ENCODE measurements around the gene KCTD12. TPM values are rescaled to one million over a fixed set of nuclear protein-coding genes. Genes with fewer than 3 reads are reported as not detected.

KCTD12 gene
- total and polyA plus RNA-seq, 2 experiments from 2014 or later = 9.1 to 70.5 TPM

- Histone ChIP-seq H3K9me3 (ENCODE audit: low read depth) (no peaks in the 10 kb centered on the region), H3K4me1 (ENCODE audit: insufficient read depth) (no peaks in the 10 kb centered on the region), H4K20me1 (ENCODE audit: insufficient read depth, poor library complexity, severe bottlenecking) (no peaks in the 10 kb centered on the region), H2AFZ (no peak overlapping the region), H3K36me3 (replicated peaks; ENCODE audit: insufficient read depth, low read depth) (no peaks in the 10 kb centered on the region), H3K27ac (no peak overlapping the region), H3K4me3 (no peak overlapping the region), H3K79me2 (no peaks in the 10 kb centered on the region), H3K4me2 (no peak overlapping the region), H3K9me2 (replicated peaks; ENCODE audit: insufficient read depth) (no peaks in the 10 kb centered on the region), H3K27me3 (no peaks in the 10 kb centered on the region)
- TF ChIP-seq CTCF (IDR thresholded peaks at IDR 0.05; ENCODE audit: poor library complexity) (no peak), EZH2phosphoT487 (IDR thresholded peaks at IDR 0.05; ENCODE audit: low read depth, severe bottlenecking, unreplicated experiment) (no peak), EZH2 (IDR thresholded peaks at IDR 0.05; ENCODE audit: borderline replicate concordance) (no peak)
- no peak for DNase-seq (ENCODE audit: low spot score)
- 85% methylated on average over 3 of the region's 3 CpGs for WGBS (ENCODE audit: low lambda C conversion rate, missing lambda C conversion rate)
Measured at GRCh38 chr13:76861859-76862258, 24.3 kb downstream of the KCTD12 start.

- no peaks in the 10 kb centered on the region for H3K9me3 ChIP-seq (ENCODE audit: low read depth)
- no peak for TF ChIP-seq CTCF (IDR thresholded peaks at IDR 0.05; ENCODE audit: poor library complexity)
- no peak for TF ChIP-seq EZH2phosphoT487 (IDR thresholded peaks at IDR 0.05; ENCODE audit: low read depth, severe bottlenecking, unreplicated experiment)
- TF ChIP-seq EZH2 (IDR thresholded peaks at IDR 0.05; ENCODE audit: borderline replicate concordance) = no peak
- WGBS (ENCODE audit: low lambda C conversion rate, missing lambda C conversion rate) = 90% methylated on average over 2 of the region's 2 CpGs
- H3K9me2 ChIP-seq (replicated peaks; ENCODE audit: insufficient read depth) = no peaks in the 10 kb centered on the region
- no peaks in the 10 kb centered on the region for H4K20me1 ChIP-seq (ENCODE audit: insufficient read depth, poor library complexity, severe bottlenecking)
- no peaks in the 10 kb centered on the region for H3K36me3 ChIP-seq (replicated peaks; ENCODE audit: insufficient read depth, low read depth)
- no peak overlapping the region for H3K4me2 ChIP-seq
- no peaks in the 10 kb centered on the region for H3K79me2 ChIP-seq
- no peaks in the 10 kb centered on the region for H3K27me3 ChIP-seq
- H3K4me3 ChIP-seq = no peak overlapping the region
- H3K4me1 ChIP-seq (ENCODE audit: insufficient read depth) = no peaks in the 10 kb centered on the region
- H2AFZ ChIP-seq = no peak overlapping the region
- H3K27ac ChIP-seq = no peak overlapping the region
- no peak for DNase-seq (ENCODE audit: low spot score)
Measured at GRCh38 chr13:76860706-76861105, 25.5 kb downstream of the KCTD12 start.

GRCh38 chr13:76854894-76855293, 31.3 kb downstream of the KCTD12 start:
- WGBS (ENCODE audit: low lambda C conversion rate, missing lambda C conversion rate) = 74% methylated on average over 1 of the region's 1 CpG
- H3K4me2 ChIP-seq = no peak overlapping the region
- no peaks in the 10 kb centered on the region for H3K27me3 ChIP-seq
- no peaks in the 10 kb centered on the region for H4K20me1 ChIP-seq (ENCODE audit: insufficient read depth, poor library complexity, severe bottlenecking)
- H3K36me3 ChIP-seq (replicated peaks; ENCODE audit: insufficient read depth, low read depth) = no peaks in the 10 kb centered on the region
- H3K4me3 ChIP-seq = no peak overlapping the region
- no peaks in the 10 kb centered on the region for H3K79me2 ChIP-seq
- no peaks in the 10 kb centered on the region for H3K9me3 ChIP-seq (ENCODE audit: low read depth)
- TF ChIP-seq EZH2 (IDR thresholded peaks at IDR 0.05; ENCODE audit: borderline replicate concordance) (no peak), EZH2phosphoT487 (IDR thresholded peaks at IDR 0.05; ENCODE audit: low read depth, severe bottlenecking, unreplicated experiment) (no peak), CTCF (IDR thresholded peaks at IDR 0.05; ENCODE audit: poor library complexity) (no peak)
- DNase-seq (ENCODE audit: low spot score) = no peak
- no peak overlapping the region for H3K27ac ChIP-seq
- H2AFZ ChIP-seq = no peak overlapping the region
- peaks cover 4% of the 10 kb centered on the region for H3K4me1 ChIP-seq (ENCODE audit: insufficient read depth)
- H3K9me2 ChIP-seq (replicated peaks; ENCODE audit: insufficient read depth) = no peaks in the 10 kb centered on the region

All from hepatocyte (in vitro differentiated cells).